WI38 (cell line): ENCODE measurements around the gene AATF.

Source experiments
- H3K4me3 ChIP-seq: 2 replicates; pipeline ENCODE4 v1.5.1; 2011; ENCODE audit warnings: low read depth, mild to moderate bottlenecking, control low read depth, low read length
- CTCF ChIP-seq: IDR thresholded peaks from 2 replicates; pipeline ENCODE4 v1.5.1; 2012; ENCODE audit warnings: low read depth, mild to moderate bottlenecking, control low read depth, low read length

The AATF gene

GRCh38 chr17:37060094-37060493 is 111.3 kb downstream of the AATF start:
- no peak for TF ChIP-seq CTCF
- H3K4me3 ChIP-seq: no peak overlapping the region

DNA sequence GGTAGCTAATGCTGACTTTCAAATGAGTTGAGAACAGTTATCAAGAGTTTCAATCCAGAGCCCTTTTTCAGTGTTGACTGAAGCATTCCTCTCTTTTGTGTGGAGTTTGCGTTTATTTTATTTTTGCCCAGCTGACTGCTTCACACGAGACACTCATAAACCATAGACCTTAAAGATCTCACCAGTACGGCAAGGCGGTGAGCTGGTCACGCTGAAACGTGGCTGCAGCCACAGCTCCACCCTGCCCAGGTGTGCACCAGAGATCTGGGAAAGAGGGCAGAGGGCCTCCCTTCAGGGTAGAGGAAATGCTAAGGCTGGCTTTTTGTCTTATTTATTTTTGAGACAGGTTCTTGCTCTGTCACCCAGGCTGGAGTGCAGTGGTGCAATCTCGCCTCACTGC is 112.2 kb downstream of the AATF start:
- H3K4me3 ChIP-seq: no peak overlapping the region
- no peak for TF ChIP-seq CTCF

GRCh38 chr17:37062021-37062420 is 113.3 kb downstream of the AATF start:
- no peak for TF ChIP-seq CTCF
- no peak overlapping the region for H3K4me3 ChIP-seq

DNA sequence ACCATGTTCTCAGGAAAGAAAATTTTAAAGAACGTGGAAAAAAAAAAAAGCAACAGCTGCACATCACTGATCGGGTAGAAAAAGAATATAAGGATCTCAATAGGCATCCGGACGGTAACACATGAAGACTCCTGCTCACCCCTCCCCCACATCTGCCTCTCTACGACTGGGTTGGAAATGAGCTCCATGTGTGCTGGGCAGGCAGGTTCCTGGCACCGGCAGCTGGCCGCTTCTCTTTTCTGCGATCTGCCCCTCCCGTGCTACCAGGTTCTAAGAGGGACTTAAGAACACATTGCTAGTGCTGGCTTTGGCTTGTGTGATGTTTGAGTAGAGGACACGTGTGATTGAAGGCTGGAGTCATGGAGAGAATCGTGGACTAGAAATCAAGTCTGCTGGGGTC is 115.5 kb downstream of the AATF start:
- no peak for TF ChIP-seq CTCF
- H3K4me3 ChIP-seq: no peak overlapping the region

DNA sequence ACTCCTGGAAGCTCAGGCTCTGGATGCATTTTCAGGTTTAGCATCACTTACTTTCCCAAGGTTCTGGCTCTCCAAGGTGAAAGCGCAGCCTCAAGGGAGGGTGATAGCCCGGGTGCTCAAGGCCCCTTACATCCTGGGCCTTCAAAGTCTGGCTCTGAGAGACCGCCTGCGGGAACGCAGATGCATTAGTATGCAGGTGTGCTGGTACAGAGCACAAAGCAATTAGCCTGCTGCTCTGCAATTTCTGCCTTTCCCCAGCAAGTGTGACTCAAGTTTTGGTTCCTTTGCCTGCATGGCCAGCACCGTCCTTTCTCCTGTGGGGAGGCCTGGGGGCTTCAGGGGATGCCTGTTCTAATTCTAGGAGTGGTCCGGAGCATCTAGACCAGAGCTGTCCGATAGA is 116.2 kb downstream of the AATF start:
- H3K4me3 ChIP-seq: no peak overlapping the region
- TF ChIP-seq CTCF: no peak

- no peak for TF ChIP-seq CTCF
Observed at GRCh38 chr17:37065486-37066321, 117.0 kb downstream of the AATF start.

DNA sequence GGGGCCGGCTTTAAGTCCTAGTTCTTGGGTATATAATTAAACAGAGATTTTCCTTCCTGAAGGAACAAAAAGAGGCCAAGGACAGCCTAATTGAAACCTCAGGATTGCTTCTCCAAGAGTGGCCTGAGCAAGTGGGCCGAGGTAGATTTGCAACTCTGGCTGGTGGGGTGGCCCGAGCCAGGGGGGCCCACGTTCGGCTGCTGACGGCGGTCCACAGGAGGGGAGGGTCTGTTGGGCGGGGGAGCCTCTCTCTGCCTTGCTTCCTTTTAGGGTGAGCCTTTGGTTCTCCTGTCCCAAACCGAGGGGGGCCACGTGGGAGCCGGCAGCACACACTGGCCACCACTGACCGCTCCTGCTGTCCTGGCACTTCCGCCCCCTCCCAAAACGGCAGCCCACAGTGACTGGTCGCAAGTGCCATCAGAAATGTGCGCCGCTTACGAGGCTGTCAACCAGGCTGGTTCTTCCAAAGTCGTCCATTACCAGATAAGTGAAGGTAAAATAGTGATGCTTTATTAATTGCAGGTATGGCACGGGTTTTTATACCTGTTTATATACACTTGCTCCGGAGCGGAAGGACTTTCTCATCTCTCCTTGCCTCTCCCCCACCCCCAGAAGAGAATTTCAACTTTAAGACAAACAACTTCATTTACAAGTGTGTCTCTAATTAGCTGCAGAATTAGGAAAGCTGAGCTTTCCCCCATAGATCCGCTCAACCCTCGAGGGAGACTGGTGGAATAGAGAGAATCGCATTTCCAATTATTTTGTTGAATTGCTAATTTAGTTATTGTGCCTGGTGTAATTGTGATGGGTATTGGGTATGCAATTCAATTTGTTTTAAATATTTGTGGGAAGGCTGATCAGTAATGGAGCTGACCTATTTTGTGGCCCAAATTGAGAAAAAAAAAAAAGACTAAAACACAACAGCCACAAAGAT is 117.8 kb downstream of the AATF start:
- TF ChIP-seq CTCF: no peak
- H3K4me3 ChIP-seq: no peak overlapping the region

More at GRCh38 chr17:37065486-37066321, 117.0 kb downstream of the AATF start:
- H3K4me3 ChIP-seq: no peak overlapping the region
